GM08714 (cell line): ENCODE measurements around the gene PRKAR1B.

ENCODE experiments used
- H3K4me3 ChIP-seq: fragments of 200-500 bp; sonication (Bioruptor generic); 2 replicates; pipeline ENCODE4 v1.5.1; 2014; ENCODE audit warnings: mild to moderate bottlenecking, low read length, inconsistent platforms
- ZNF274 ChIP-seq: IDR thresholded peaks from 2 replicates; pipeline ENCODE4 v1.6.1; 2012; ENCODE audit warnings: mild to moderate bottlenecking, low read depth, low read length

The PRKAR1B gene

GRCh38 chr7:550881-551614, 176.0 kb downstream of the PRKAR1B start:
- H3K4me3 ChIP-seq, result no peak overlapping the region
- no peak for TF ChIP-seq ZNF274

GRCh38 chr7:549891-550625, 177.0 kb downstream of the PRKAR1B start:
- no peak for TF ChIP-seq ZNF274
- H3K4me3 ChIP-seq, result no peak overlapping the region

- no peak overlapping the region for H3K4me3 ChIP-seq
- no peak for TF ChIP-seq ZNF274
These were observed 177.8 kb downstream of the PRKAR1B start for GRCh38 chr7:549066-549890.

GRCh38 chr7:548401-548800, 178.7 kb downstream of the PRKAR1B start:
- no peak for TF ChIP-seq ZNF274

GRCh38 chr7:545470-545869, 181.6 kb downstream of the PRKAR1B start:
- no peak overlapping the region for H3K4me3 ChIP-seq
- TF ChIP-seq ZNF274, result no peak

More at GRCh38 chr7:548401-548800, 178.7 kb downstream of the PRKAR1B start:
- no peak overlapping the region for H3K4me3 ChIP-seq

- no peak overlapping the region for H3K4me3 ChIP-seq
- TF ChIP-seq ZNF274, result no peak
These were observed 182.5 kb downstream of the PRKAR1B start for GRCh38 chr7:544338-545221.

GRCh38 chr7:543501-544337, 183.4 kb downstream of the PRKAR1B start:
- no peak overlapping the region for H3K4me3 ChIP-seq
- TF ChIP-seq ZNF274, result no peak

- TF ChIP-seq ZNF274, result no peak
- H3K4me3 ChIP-seq, result no peak overlapping the region
These were observed 184.2 kb downstream of the PRKAR1B start for GRCh38 chr7:542713-543500.

- no peak for TF ChIP-seq ZNF274
These were observed 184.9 kb downstream of the PRKAR1B start for GRCh38 chr7:542131-542712.

GRCh38 chr7:541661-542060, 185.4 kb downstream of the PRKAR1B start:
- TF ChIP-seq ZNF274, result no peak
- H3K4me3 ChIP-seq, result no peak overlapping the region

More at GRCh38 chr7:542131-542712, 184.9 kb downstream of the PRKAR1B start:
- H3K4me3 ChIP-seq, result no peak overlapping the region

GRCh38 chr7:540997-541396, 186.1 kb downstream of the PRKAR1B start:
- no peak overlapping the region for H3K4me3 ChIP-seq
- no peak for TF ChIP-seq ZNF274

GRCh38 chr7:540579-540978, 186.5 kb downstream of the PRKAR1B start:
- TF ChIP-seq ZNF274, result no peak
- H3K4me3 ChIP-seq, result no peak overlapping the region
